OCI-LY3 (cell line): ENCODE data around the gene RNU6-1.

Source experiments
- H2AFZ ChIP-seq: fragments of 200-600, 300-600 bp; shearing (Covaris generic); 2 replicates; pipeline ENCODE4 v1.6.0; 2014; ENCODE audit warnings: antibody characterized with exemption, low read depth, low read length
- H3K27ac ChIP-seq: fragments of 200-600, 300-600 bp; sonication (generic); 2 replicates; pipeline ENCODE4 v1.5.1; 2014; ENCODE audit warnings: mild to moderate bottlenecking, low read length, moderate library complexity, mixed read lengths
- H3K27me3 ChIP-seq: fragments of 200-600, 300-600 bp; sonication (generic); 2 replicates; pipeline ENCODE4 v1.6.1; 2014; ENCODE audit warnings: low read depth, low read length, mixed read lengths
- H3K36me3 ChIP-seq: fragments of 200-600, 300-600 bp; sonication (generic); replicated peaks from 2 replicates; pipeline ENCODE3; 2014; ENCODE audit warnings: low read depth, low read length, mixed read lengths
- H3K4me1 ChIP-seq: fragments of 300-600, 200-600 bp; sonication (generic); 2 replicates; pipeline ENCODE4 v1.6.1; 2014; ENCODE audit warnings: low read length, mixed read lengths
- H3K4me2 ChIP-seq: fragments of 200-600, 300-600 bp; sonication (generic); 2 replicates; pipeline ENCODE4 v1.6.1; 2014; ENCODE audit warnings: low read length, mixed read lengths
- H3K4me3 ChIP-seq: fragments of 300-600, 200-600 bp; sonication (generic); 2 replicates; pipeline ENCODE4 v1.5.1; 2014; ENCODE audit warnings: antibody characterized with exemption, mild to moderate bottlenecking, low read length, moderate library complexity
- H3K79me2 ChIP-seq: fragments of 300-600, 200-600 bp; shearing (Covaris generic); 2 replicates; pipeline ENCODE4 v1.6.1; 2014; ENCODE audit warnings: mild to moderate bottlenecking, low read length, mixed read lengths
- H3K9ac ChIP-seq: fragments of 300-600, 200-600 bp; shearing (Covaris generic); 2 replicates; pipeline ENCODE4 v1.6.0; 2014; ENCODE audit warnings: mild to moderate bottlenecking, low read length, moderate library complexity
- H3K9me3 ChIP-seq: fragments of 200-600, 300-600 bp; shearing (Covaris generic); 2 replicates; pipeline ENCODE4 v1.6.1; 2014; ENCODE audit warnings: low read length, mixed read lengths; ENCODE audit not compliant: insufficient read depth
- H4K20me1 ChIP-seq: fragments of 200-600, 300-600 bp; sonication (generic); 2 replicates; pipeline ENCODE4 v1.6.1; 2016; ENCODE audit warnings: low read length, mixed read lengths; ENCODE audit not compliant: insufficient read depth
- EZH2phosphoT487 ChIP-seq: fragments of 200-600 bp; shearing (Covaris generic); IDR thresholded peaks from 2 replicates; pipeline ENCODE4 v1.6.1; 2018; ENCODE audit warnings: antibody characterized with exemption, mixed run types, low read depth
- TF ChIP-seq, protein P1 (sequence below): fragments of 200-600, 300-600 bp; sonication (generic); IDR thresholded peaks from 2 replicates; pipeline ENCODE4 v1.5.1; 2014; ENCODE audit warnings: antibody characterized with exemption, low read length, low read depth

Gene RNU6-1

DNA sequence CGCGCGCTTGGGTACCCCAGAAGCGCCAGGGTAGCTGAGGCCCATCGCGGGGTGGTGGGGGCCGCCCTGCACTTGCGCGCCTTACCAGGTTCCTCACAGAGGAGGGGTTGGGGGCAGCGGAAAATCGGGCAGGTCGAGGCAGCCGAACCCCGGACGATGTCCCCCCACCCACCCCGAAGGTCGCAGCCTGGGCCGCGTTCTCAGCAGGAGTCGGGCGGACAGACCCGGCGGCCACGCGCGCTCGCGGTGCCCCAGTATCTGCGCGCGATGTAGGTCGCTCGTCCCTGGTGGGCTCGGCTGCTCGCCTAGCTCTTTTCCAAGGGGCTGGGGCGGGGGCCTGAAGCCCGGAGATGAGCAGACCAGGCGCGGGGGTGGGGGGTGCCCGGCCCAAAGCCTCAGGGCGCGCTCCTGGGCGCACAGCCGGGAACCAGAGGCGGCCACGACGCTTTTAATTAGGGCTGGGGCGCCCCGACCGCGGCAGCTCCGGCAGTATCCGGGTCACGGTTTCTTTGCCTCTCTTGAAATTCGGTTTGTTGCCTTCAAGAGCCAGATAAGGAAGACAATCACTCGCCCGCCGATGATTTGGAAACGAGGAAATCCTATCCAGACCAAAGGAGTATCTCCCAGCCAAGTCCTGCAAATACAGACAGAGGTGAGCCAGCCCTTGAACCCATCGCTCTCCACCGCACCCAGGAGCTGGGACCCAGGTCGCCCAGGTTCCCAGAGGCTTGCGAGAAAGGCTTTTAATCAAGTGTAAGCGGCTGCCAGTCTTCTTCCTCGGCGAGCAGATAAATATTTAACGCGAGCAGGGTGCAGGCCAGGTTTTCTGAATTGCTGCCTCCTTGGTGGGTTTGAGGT, 10.0 kb downstream of the RNU6-1 start:
- Histone ChIP-seq H4K20me1 (no peaks in the 10 kb centered on the region), H3K4me1 (peaks cover 5% of the 10 kb centered on the region), H3K36me3 (no peaks in the 10 kb centered on the region), H3K9me3 (no peaks in the 10 kb centered on the region), H3K27ac (no peak overlapping the region), H3K79me2 (no peaks in the 10 kb centered on the region), H2AFZ (no peak overlapping the region), H3K4me3 (no peak overlapping the region), H3K27me3 (peaks cover 22% of the 10 kb centered on the region), H3K4me2 (no peak overlapping the region), H3K9ac (no peak overlapping the region)
- TF ChIP-seq EZH2phosphoT487 = no peak
- TF ChIP-seq, protein P1, sequence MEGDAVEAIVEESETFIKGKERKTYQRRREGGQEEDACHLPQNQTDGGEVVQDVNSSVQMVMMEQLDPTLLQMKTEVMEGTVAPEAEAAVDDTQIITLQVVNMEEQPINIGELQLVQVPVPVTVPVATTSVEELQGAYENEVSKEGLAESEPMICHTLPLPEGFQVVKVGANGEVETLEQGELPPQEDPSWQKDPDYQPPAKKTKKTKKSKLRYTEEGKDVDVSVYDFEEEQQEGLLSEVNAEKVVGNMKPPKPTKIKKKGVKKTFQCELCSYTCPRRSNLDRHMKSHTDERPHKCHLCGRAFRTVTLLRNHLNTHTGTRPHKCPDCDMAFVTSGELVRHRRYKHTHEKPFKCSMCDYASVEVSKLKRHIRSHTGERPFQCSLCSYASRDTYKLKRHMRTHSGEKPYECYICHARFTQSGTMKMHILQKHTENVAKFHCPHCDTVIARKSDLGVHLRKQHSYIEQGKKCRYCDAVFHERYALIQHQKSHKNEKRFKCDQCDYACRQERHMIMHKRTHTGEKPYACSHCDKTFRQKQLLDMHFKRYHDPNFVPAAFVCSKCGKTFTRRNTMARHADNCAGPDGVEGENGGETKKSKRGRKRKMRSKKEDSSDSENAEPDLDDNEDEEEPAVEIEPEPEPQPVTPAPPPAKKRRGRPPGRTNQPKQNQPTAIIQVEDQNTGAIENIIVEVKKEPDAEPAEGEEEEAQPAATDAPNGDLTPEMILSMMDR = no peak

DNA sequence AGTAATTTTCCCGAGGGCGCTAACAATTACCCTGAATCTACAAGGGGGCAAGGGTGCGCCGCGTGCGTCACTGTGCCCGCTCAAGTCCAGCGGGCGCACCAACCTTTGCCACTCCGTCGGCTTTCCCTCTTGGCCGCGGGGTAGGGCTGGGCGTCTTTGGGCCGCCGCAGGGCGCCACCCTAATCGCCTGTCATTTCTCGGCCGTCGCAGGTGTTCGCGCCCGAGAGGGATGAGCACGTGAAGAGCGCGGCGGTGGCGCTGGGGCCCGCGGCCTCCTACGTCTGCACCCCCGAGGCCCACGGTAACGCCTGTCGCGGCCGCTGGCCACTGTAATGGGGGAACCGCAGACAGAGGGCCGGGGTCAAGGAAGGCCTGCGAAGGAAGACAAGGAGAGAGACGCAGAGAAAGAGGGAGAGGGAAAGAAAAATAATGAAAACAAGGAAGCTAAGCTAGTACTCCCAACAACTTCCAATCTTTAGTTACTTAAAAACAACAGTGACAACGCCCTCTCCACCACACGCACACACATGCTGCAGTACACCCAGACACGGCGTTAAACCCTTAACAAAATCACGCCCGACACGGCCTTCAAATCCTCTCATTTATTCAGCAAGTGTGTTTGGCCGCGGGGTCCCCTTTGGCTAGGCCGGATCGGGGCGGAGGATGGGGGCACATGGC, 10.7 kb downstream of the RNU6-1 start:
- Histone ChIP-seq H2AFZ (no peak overlapping the region), H3K36me3 (no peaks in the 10 kb centered on the region), H3K9me3 (no peaks in the 10 kb centered on the region), H3K27me3 (peaks cover 20% of the 10 kb centered on the region), H3K4me3 (no peak overlapping the region), H3K79me2 (no peaks in the 10 kb centered on the region), H3K27ac (no peak overlapping the region), H3K9ac (no peak overlapping the region), H3K4me1 (peaks cover 3% of the 10 kb centered on the region; the same call in 1 of the 2 replicates), H3K4me2 (no peak overlapping the region), H4K20me1 (no peaks in the 10 kb centered on the region)
- TF ChIP-seq, protein P1 = no peak
- TF ChIP-seq EZH2phosphoT487 = no peak

DNA sequence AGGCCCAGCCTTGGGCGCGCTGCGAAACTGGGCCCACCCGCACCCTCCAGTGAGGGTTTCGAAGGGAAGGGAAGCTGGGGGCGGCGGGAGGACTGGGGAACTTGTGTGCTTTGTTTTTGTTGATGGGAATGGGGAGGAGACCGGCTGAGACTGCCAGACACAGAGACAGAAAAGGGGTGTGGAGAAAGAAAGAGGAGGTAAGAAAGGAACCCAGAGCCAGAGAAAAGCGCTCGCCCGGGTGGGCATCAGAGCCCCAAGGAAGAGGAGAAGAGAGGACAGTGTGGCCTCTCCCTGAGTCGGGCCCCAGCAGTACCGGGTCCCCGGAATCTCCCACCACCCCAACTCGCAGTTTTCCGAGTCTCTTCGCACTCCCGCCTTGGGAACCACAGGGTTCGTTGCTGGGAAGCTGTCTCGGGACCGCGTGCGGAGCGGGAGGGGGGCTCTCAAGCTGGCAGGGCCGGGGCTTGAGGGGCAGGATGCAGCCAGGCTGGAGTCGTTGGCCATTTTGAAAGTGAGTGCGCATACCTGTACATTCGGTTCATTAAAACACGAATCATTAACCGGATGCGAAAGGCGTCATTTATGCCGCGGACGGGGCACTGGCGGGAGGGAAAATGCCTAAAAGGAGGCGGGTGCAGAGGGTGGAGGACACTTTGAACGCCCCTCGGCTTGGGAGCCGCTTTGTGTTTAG, 11.4 kb downstream of the RNU6-1 start:
- peaks cover 2% of the 10 kb centered on the region; the same call in 1 of the 2 replicates for H3K4me1 ChIP-seq
- H3K79me2 ChIP-seq = no peaks in the 10 kb centered on the region
- H3K9ac ChIP-seq = no peak overlapping the region
- no peak overlapping the region for H3K4me2 ChIP-seq
- no peak overlapping the region for H2AFZ ChIP-seq
- no peak overlapping the region for H3K4me3 ChIP-seq
- H3K27ac ChIP-seq = no peak overlapping the region
- H3K27me3 ChIP-seq = peaks cover 14% of the 10 kb centered on the region
- H4K20me1 ChIP-seq = no peaks in the 10 kb centered on the region
- H3K9me3 ChIP-seq = no peaks in the 10 kb centered on the region
- no peaks in the 10 kb centered on the region for H3K36me3 ChIP-seq
- TF ChIP-seq, protein P1 = no peak
- TF ChIP-seq EZH2phosphoT487 = no peak
